Activated CD4-positive, alpha-beta T cell treated with anti-CD3 and anti-CD28 coated beads for 36 hours (primary cell): Measurements from ENCODE around the gene ATG2A. TPM values are rescaled to one million over a fixed set of nuclear protein-coding genes. Genes with fewer than 3 reads are reported as not detected.

Experiments
- ATAC-seq: fragments of 200-7000 bp; cut with Tn5 transposase; one replicate; pipeline ENCODE4 v1.10.0; 2021; ENCODE audit warnings: mild to moderate bottlenecking, moderate library complexity
- CTCF ChIA-PET: fragments of 350-600 bp; sonication (Branson Sonifier 250); formaldehyde crosslinking; loops from one replicate; lab custom pipeline; 2021; ENCODE audit warnings: antibody characterized with exemption; lab: Charles Lee
- POLR2A ChIA-PET: fragments of 350-600 bp; sonication (Branson Sonifier 250); formaldehyde crosslinking; loops from one replicate; lab custom pipeline; 2021; ENCODE audit warnings: antibody characterized with exemption, inconsistent platforms; lab: Charles Lee
- DNase-seq: peaks from one replicate; pipeline ENCODE4 v3.0.0-alpha.2; 2020
- H3K27ac Mint-ChIP-seq: one replicate; pipeline ENCODE4 v1.8.0; 2021; ENCODE audit warnings: mixed read lengths
- H3K27me3 Mint-ChIP-seq: one replicate; pipeline ENCODE4 v1.8.0; 2021; ENCODE audit warnings: mixed read lengths
- H3K36me3 Mint-ChIP-seq: one replicate; pipeline ENCODE4 v1.8.0; 2021; ENCODE audit warnings: low read depth, mixed read lengths
- H3K4me1 Mint-ChIP-seq: one replicate; pipeline ENCODE4 v1.8.0; 2021; ENCODE audit warnings: mixed read lengths
- H3K4me3 Mint-ChIP-seq: one replicate; pipeline ENCODE4 v1.8.0; 2021; ENCODE audit warnings: mild to moderate bottlenecking, moderate library complexity, mixed read lengths
- H3K9me3 Mint-ChIP-seq: one replicate; pipeline ENCODE4 v1.8.0; 2021; ENCODE audit warnings: low read depth, mixed read lengths
- intact Hi-C, 2 experiments: fragments of 100-400 bp; cut with DNase I in 1 of 2; cut with micrococcal nuclease in 1 of 2; formaldehyde crosslinking; loops; one replicate each; pipeline versions ENCODE4 v1.14.2 to v1.15.1; 2022 to 2024; cut with DNase I, micrococcal nuclease
- total RNA-seq, 2 experiments: library from RNA; stranded (reverse); gene quantifications; one replicate each; pipeline ENCODE4 v1.2.3, GENCODE V29; 2021

The ATG2A gene
- total RNA-seq, 2 experiments from 2014 or later: 15.8 to 16.7 TPM

DNA sequence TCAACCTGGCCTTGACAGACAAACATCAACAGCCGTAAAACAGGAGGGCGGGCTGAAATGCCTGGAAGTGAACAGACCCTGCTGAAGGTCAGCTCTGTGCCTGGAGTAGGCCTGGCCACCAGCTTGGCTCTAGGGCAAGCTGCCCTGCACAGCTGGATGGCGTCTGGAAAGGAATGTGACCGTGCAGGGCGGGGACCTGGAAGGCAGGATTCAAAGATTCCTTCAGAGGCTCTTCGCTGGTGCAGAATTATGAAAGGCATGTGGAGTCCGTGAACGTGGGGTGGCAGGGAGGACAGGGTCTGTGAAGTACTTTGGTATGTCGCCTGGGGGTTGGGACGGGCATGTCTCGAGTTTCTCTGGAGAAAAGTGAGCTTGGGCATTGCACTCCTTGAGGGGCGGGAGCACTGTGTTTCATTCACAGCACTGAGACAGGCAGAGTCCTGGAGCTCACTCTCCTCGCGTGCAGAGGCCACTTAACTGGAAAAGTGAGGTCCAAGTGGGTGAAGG lies 40.1 kb downstream of the ATG2A start:
- DNase-seq: no peak
- POLR2A ChIA-PET: interaction anchor here (0.7 to 8.8 kb wide), 6 partner anchors 9 to 245 kb away, joined by 3 to 128 read pairs (median 8); partner anchors contain the start of genes FAU and MRPL49
- intact Hi-C loops: loop anchor here (5.0 kb wide), 3 partner anchors 100 to 695 kb away; partner anchors contain the start of genes FAM89B (in 1 of the 2), SF1 (in 1 of the 2) and ZNRD2 (in 1 of the 2)

GRCh38 chr11:64876229-64876750 lies 40.7 kb downstream of the ATG2A start:
- H3K27me3 Mint-ChIP-seq: no peaks in the 10 kb centered on the region
- H3K36me3 Mint-ChIP-seq: peaks cover 47% of the 10 kb centered on the region
- peaks cover 74% of the 10 kb centered on the region for H3K4me1 Mint-ChIP-seq
- ChIA-PET POLR2A (interaction anchor here (0.7 to 8.8 kb wide), 5 partner anchors 8 to 246 kb away, joined by 3 to 128 read pairs (median 8); partner anchors contain the start of genes FAU and MRPL49), CTCF (interaction anchor here (2.5 to 11.0 kb wide), 4 partner anchors 8 to 27 kb away, joined by 8 to 139 read pairs (median 40); no protein-coding TSS in a partner anchor)
- intact Hi-C loops: loop anchor here (5.0 kb wide), 3 partner anchors 99 to 696 kb away; partner anchors contain the start of genes FAM89B (in 1 of the 2), SF1 (in 1 of the 2) and ZNRD2 (in 1 of the 2)
- peak overlapping the region; percentile 92 for H3K4me3 Mint-ChIP-seq
- H3K9me3 Mint-ChIP-seq: no peaks in the 10 kb centered on the region
- DNase-seq: peak; percentile 79
- peak overlapping the region; percentile 84 for H3K27ac Mint-ChIP-seq
- ATAC-seq: peak; percentile 30

More for the DNA sequence above, 40.1 kb downstream of the ATG2A start:
- Mint-ChIP-seq H3K4me1 (peaks cover 72% of the 10 kb centered on the region), H3K9me3 (no peaks in the 10 kb centered on the region), H3K4me3 (peak overlapping the region; percentile 92), H3K27me3 (no peaks in the 10 kb centered on the region), H3K36me3 (peaks cover 42% of the 10 kb centered on the region), H3K27ac (peak overlapping the region; percentile 84)
- no peak for ATAC-seq
- CTCF ChIA-PET: interaction anchor here (0.9 to 11.0 kb wide), 6 partner anchors 9 to 28 kb away, joined by 3 to 139 read pairs (median 19); no protein-coding TSS in a partner anchor

GRCh38 chr11:64875369-64876228 lies 41.4 kb downstream of the ATG2A start:
- POLR2A ChIA-PET: interaction anchor here (0.8 to 8.8 kb wide), 5 partner anchors 7 to 27 kb away, joined by 3 to 128 read pairs (median 8); no protein-coding TSS in a partner anchor
- H3K9me3 Mint-ChIP-seq: no peaks in the 10 kb centered on the region
- CTCF ChIA-PET: interaction anchor here (1.2 to 11.0 kb wide), 5 partner anchors 8 to 27 kb away, joined by 4 to 139 read pairs (median 30); no protein-coding TSS in a partner anchor
- intact Hi-C loops: loop anchor here (5.0 kb wide), 3 partner anchors 98 to 697 kb away; partner anchors contain the start of genes FAM89B (in 1 of the 2), SF1 (in 1 of the 2) and ZNRD2 (in 1 of the 2)
- peaks cover 48% of the 10 kb centered on the region for H3K36me3 Mint-ChIP-seq
- ATAC-seq: no peak
- DNase-seq: no peak
- H3K27ac Mint-ChIP-seq: peak overlapping the region; percentile 20
- H3K27me3 Mint-ChIP-seq: no peaks in the 10 kb centered on the region
- H3K4me3 Mint-ChIP-seq: peak overlapping the region; percentile 92
- H3K4me1 Mint-ChIP-seq: peaks cover 74% of the 10 kb centered on the region

GRCh38 chr11:64874308-64875240 lies 42.4 kb downstream of the ATG2A start:
- peaks cover 48% of the 10 kb centered on the region for H3K36me3 Mint-ChIP-seq
- intact Hi-C loops: loop anchor here (5.0 kb wide), 3 partner anchors 97 to 698 kb away; partner anchors contain the start of genes FAM89B (in 1 of the 2), SF1 (in 1 of the 2) and ZNRD2 (in 1 of the 2)
- CTCF ChIA-PET: interaction anchor here (0.6 to 11.0 kb wide), 5 partner anchors 12 to 131 kb away, joined by 4 to 139 read pairs (median 6); no protein-coding TSS in a partner anchor
- ATAC-seq (no peak), DNase-seq (peak; percentile 50)
- POLR2A ChIA-PET: interaction anchor here (0.8 to 8.8 kb wide), 3 partner anchors 12 to 26 kb away, joined by 3 to 128 read pairs (median 8); no protein-coding TSS in a partner anchor
- H3K4me1 Mint-ChIP-seq: peaks cover 74% of the 10 kb centered on the region
- H3K27me3 Mint-ChIP-seq: no peaks in the 10 kb centered on the region
- H3K27ac Mint-ChIP-seq: peak overlapping the region; percentile 71
- no peaks in the 10 kb centered on the region for H3K9me3 Mint-ChIP-seq
- H3K4me3 Mint-ChIP-seq: peak overlapping the region; percentile 92

GRCh38 chr11:64872790-64873488 lies 44.1 kb downstream of the ATG2A start:
- intact Hi-C loops: no loop called here
- ATAC-seq (no peak), DNase-seq (no peak)
- peaks cover 57% of the 10 kb centered on the region for H3K36me3 Mint-ChIP-seq
- no peaks in the 10 kb centered on the region for H3K9me3 Mint-ChIP-seq
- H3K4me3 Mint-ChIP-seq: peak overlapping the region; percentile 26
- ChIA-PET CTCF (interaction anchor here (0.6 to 11.0 kb wide), 9 partner anchors 11 to 251 kb away, joined by 3 to 139 read pairs (median 4); partner anchors contain the start of gene CDC42BPG), POLR2A (interaction anchor here (0.5 to 8.8 kb wide), 4 partner anchors 11 to 25 kb away, joined by 3 to 128 read pairs (median 6); no protein-coding TSS in a partner anchor)
- peak overlapping the region; percentile 68 for H3K27ac Mint-ChIP-seq
- peaks cover 82% of the 10 kb centered on the region for H3K4me1 Mint-ChIP-seq
- H3K27me3 Mint-ChIP-seq: no peaks in the 10 kb centered on the region

DNA sequence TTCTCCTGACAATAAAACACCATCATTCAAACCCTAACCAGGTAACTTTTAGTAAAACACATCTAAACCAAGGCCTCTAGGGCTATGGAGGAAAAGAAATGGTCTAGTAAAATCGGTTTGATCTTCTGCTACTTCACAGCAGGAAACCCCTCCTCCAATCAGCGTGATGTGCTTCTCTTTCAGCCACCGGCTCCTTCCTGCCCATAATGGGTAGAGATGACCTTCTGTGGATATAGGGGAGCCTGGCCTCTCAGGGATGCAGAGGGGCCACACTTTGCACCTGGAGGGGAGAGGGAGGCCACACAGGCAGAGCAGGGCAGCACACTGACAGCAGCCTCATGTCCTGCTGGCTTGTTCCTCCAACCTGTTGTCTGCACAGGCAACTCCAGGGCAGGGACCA lies 45.5 kb downstream of the ATG2A start:
- ChIA-PET POLR2A (no interaction called here), CTCF (interaction anchor here (1.6 to 11.0 kb wide), 2 partner anchors 9 to 14 kb away, joined by 5 to 139 read pairs; no protein-coding TSS in a partner anchor)
- Mint-ChIP-seq H3K4me1 (peaks cover 89% of the 10 kb centered on the region), H3K36me3 (peaks cover 55% of the 10 kb centered on the region), H3K4me3 (peak overlapping the region; percentile 51), H3K27me3 (no peaks in the 10 kb centered on the region), H3K9me3 (no peaks in the 10 kb centered on the region), H3K27ac (peak overlapping the region; percentile 88)
- intact Hi-C loops: no loop called here
- no peak for ATAC-seq
- DNase-seq: peak; percentile 24

DNA sequence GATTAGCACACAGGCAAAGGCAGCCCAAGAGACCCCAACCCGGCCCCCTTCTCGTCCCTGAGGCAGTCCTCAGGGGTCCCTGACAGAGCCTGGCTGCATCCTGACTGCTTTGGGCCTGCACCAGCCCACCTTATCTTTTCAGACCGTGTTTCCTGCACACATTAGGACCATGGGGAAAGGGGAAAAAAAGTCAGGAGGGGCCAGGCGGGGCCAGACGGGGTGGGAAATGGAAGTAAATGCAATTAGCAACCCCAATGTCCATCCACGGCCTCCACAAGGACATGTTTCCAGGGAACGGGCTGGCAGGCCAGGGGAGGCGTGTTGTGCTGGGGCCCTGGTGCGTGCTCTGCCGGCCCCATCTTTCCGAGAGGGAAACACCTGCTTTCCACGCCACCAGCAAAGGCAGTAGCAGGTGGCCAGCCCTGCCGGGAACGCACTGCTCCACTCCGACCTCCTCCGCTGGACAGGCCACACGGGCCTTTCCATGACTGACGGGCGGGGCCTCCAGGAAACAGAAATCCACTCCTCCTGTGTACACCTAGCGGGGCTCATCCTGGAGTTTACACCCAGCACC lies 46.0 kb downstream of the ATG2A start:
- H3K36me3 Mint-ChIP-seq: peaks cover 56% of the 10 kb centered on the region
- DNase-seq: no peak
- peak overlapping the region; percentile 51 for H3K4me3 Mint-ChIP-seq
- H3K4me1 Mint-ChIP-seq: peaks cover 90% of the 10 kb centered on the region
- CTCF ChIA-PET: interaction anchor here (0.6 to 3.5 kb wide), 6 partner anchors 13 to 98 kb away, joined by 3 to 43 read pairs (median 9); partner anchors contain the start of gene CDC42BPG
- peak overlapping the region; percentile 88 for H3K27ac Mint-ChIP-seq
- no peak for ATAC-seq
- intact Hi-C loops: no loop called here
- H3K9me3 Mint-ChIP-seq: peaks cover 2% of the 10 kb centered on the region
- POLR2A ChIA-PET: no interaction called here
- H3K27me3 Mint-ChIP-seq: no peaks in the 10 kb centered on the region

- H3K27me3 Mint-ChIP-seq: no peaks in the 10 kb centered on the region
- H3K4me1 Mint-ChIP-seq: peaks cover 90% of the 10 kb centered on the region
- ChIA-PET POLR2A (no interaction called here), CTCF (interaction anchor here (0.6 to 3.5 kb wide), 7 partner anchors 12 to 99 kb away, joined by 3 to 43 read pairs (median 6); partner anchors contain the start of gene CDC42BPG)
- no peak for DNase-seq
- ATAC-seq: no peak
- H3K4me3 Mint-ChIP-seq: peak overlapping the region; percentile 51
- intact Hi-C loops: no loop called here
- H3K27ac Mint-ChIP-seq: peak overlapping the region; percentile 70
- peaks cover 5% of the 10 kb centered on the region for H3K9me3 Mint-ChIP-seq
- peaks cover 55% of the 10 kb centered on the region for H3K36me3 Mint-ChIP-seq
Measured at GRCh38 chr11:64870176-64870892, 46.7 kb downstream of the ATG2A start.
